Testis (tissue), 3 donors: ENCODE data around the gene ST6GAL1. TPM values are rescaled to one million over a fixed set of nuclear protein-coding genes. Genes with fewer than 3 reads are reported as not detected.

Experiments
- DNase-seq: peaks from one replicate; pipeline ENCODE4 v3.0.0-alpha.2; 2019
- H3K27ac ChIP-seq, 2 donors: fragments of 200-600 bp; sonication (generic); one replicate each; pipeline ENCODE4 v1.5.1; 2019
- H3K27me3 ChIP-seq: fragments of 200-600 bp; sonication (generic); one replicate; pipeline ENCODE4 v1.5.1; 2019
- H3K36me3 ChIP-seq: fragments of 200-600 bp; sonication (generic); one replicate; pipeline ENCODE4 v1.5.1; 2017; ENCODE audit warnings: low read depth; ENCODE audit errors: missing control alignments
- H3K4me1 ChIP-seq: fragments of 200-600 bp; sonication (generic); one replicate; pipeline ENCODE4 v1.5.1; 2019
- H3K4me3 ChIP-seq, 2 donors: fragments of 200-600 bp; sonication (generic); one replicate each; pipeline ENCODE4 v1.5.1; 2017 to 2019
- H3K9me3 ChIP-seq: fragments of 200-600 bp; sonication (generic); one replicate; pipeline ENCODE4 v1.5.1; 2017
- CTCF ChIP-seq, 3 experiments: fragments of 450-650 bp in 2 of 3; fragments of 200-600 bp in 1 of 3; sonication (generic) in 1 of 3; IDR thresholded peaks; one replicate each; pipeline ENCODE4 v1.5.1; 2016 to 2019; ENCODE audit warnings: antibody characterized with exemption in 3 of 3, mild to moderate bottlenecking in 2 of 3, moderate library complexity in 1 of 3
- POLR2A ChIP-seq: fragments of 450-650 bp; IDR thresholded peaks from one replicate; pipeline ENCODE4 v1.6.1; 2017; ENCODE audit warnings: antibody characterized with exemption, mild to moderate bottlenecking, moderate library complexity
- WGBS, 2 donors: methylation state at CpG; one replicate each; pipeline ENCODE4 v1.1.5; 2018; 5-methylcytosine and 5-hydroxymethylcytosine counted together
- intact Hi-C: fragments of 100-400 bp; cut with DNase I; formaldehyde crosslinking; loops from one replicate; pipeline ENCODE4 v1.15.1; 2023; ENCODE audit warnings: low total_unique reads
- polyA plus RNA-seq: library from polyadenylated mRNA; stranded (reverse); fragments of 350-450 nt; fragmentation: Illumina TruSeq; extraction: RNeasy Lipid Tissue Mini Kit (QIAGEN cat#74804); gene quantifications from one replicate; pipeline ENCODE4 v1.2.3, GENCODE V29; 2014; ENCODE audit warnings: low read depth, low replicate concordance; ENCODE audit not compliant: insufficient read depth
- total RNA-seq, 2 donors: library from RNA; depleted of rRNA; stranded (reverse); fragments of >200 nt; gene quantifications; one replicate each; pipeline ENCODE4 v1.2.3, GENCODE V29; 2016

Gene ST6GAL1
- total and polyA plus RNA-seq, 3 donors from 2014 or later = 12.8 to 26.3 (median 16.9) TPM

- no peaks in the 10 kb centered on the region for H3K27me3 ChIP-seq
- H3K9me3 ChIP-seq = no peaks in the 10 kb centered on the region
- WGBS, 2 donors = 54 to 75% methylated on average over 4 to 7 of the region's 7 CpGs
- H3K4me1 ChIP-seq = peaks cover 5% of the 10 kb centered on the region
- intact Hi-C loops = no loop called here
- no peaks in the 10 kb centered on the region for H3K36me3 ChIP-seq
- H3K4me3 ChIP-seq = no peak overlapping the region
- DNase-seq = peak; percentile 30
- no peak overlapping the region for H3K27ac ChIP-seq
- TF ChIP-seq CTCF (IDR thresholded peaks at IDR 0.05) (no peak), POLR2A (no peak)
Measured at GRCh38 chr3:187066228-187066995, 136.1 kb downstream of the ST6GAL1 start.

DNA sequence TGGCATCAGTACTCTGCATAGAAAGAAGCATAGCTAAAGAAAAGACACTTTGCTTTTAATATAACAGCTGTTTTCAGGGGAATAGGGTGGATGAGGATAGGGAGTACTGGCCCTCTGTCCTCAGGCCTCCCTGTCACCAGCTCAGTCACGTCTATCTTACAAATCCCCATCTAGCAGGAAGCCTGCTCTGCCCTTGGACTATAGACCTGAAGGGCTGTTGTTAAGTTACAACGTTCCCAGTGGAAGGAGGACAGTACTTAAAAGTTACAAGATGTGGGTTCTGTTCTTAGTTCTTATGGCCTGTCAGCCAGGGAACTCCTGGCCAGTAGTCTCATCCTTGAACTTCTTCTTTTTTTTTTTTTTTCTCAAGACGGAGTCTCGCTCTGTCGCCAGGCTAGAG, 138.5 kb downstream of the ST6GAL1 start:
- Histone ChIP-seq H3K9me3 (no peaks in the 10 kb centered on the region), H3K27me3 (no peaks in the 10 kb centered on the region), H3K27ac (no peak overlapping the region), H3K4me3 (no peak overlapping the region), H3K4me1 (peaks cover 5% of the 10 kb centered on the region), H3K36me3 (no peaks in the 10 kb centered on the region)
- DNase-seq = no peak
- 44 to 50% methylated on average over 5 of the region's 5 CpGs for WGBS, 2 donors
- TF ChIP-seq POLR2A = no peak
- no peak for TF ChIP-seq CTCF (IDR thresholded peaks at IDR 0.05)
- intact Hi-C loops = no loop called here

- intact Hi-C loops = no loop called here
- peaks cover 5% of the 10 kb centered on the region for H3K4me1 ChIP-seq
- no peaks in the 10 kb centered on the region for H3K36me3 ChIP-seq
- 93 to 94% methylated on average over 6 to 7 of the region's 7 CpGs for WGBS, 2 donors
- no peak for DNase-seq
- no peaks in the 10 kb centered on the region for H3K27me3 ChIP-seq
- no peak for TF ChIP-seq CTCF (IDR thresholded peaks at IDR 0.05)
- TF ChIP-seq POLR2A = no peak
- H3K9me3 ChIP-seq = no peaks in the 10 kb centered on the region
- H3K4me3 ChIP-seq = no peak overlapping the region
- H3K27ac ChIP-seq = no peak overlapping the region
Measured at GRCh38 chr3:187069857-187070516, 139.7 kb downstream of the ST6GAL1 start.

DNA sequence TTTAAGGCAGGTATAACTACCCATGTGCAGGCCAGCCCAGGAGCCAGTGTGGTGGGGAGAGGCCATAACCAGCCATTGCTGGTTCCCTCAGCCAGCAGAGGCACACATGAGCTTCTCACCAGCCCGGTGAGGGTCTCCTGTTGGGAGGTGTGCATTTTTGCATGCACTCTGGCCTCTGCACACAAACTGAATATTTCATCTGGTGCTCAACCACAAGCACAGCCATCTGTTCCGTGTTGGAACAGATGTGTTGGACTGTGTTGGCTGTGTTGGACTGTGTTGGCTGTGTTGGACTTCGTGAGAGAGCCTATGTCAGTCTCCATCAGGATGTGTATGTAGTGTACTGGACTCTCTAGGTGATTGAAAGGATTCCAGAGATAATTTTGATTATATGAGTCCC, 141.8 kb downstream of the ST6GAL1 start:
- no peaks in the 10 kb centered on the region for H3K36me3 ChIP-seq
- H3K27ac ChIP-seq = no peak overlapping the region
- 75 to 84% methylated on average over 3 of the region's 3 CpGs for WGBS, 2 donors
- TF ChIP-seq CTCF (IDR thresholded peaks at IDR 0.05) (no peak), POLR2A (no peak)
- H3K9me3 ChIP-seq = no peaks in the 10 kb centered on the region
- no peaks in the 10 kb centered on the region for H3K27me3 ChIP-seq
- DNase-seq = no peak
- H3K4me3 ChIP-seq = no peak overlapping the region
- peaks cover 5% of the 10 kb centered on the region for H3K4me1 ChIP-seq
- intact Hi-C loops = no loop called here
